ENCODE data around the gene RBMS1.

The RBMS1 gene

DNA sequence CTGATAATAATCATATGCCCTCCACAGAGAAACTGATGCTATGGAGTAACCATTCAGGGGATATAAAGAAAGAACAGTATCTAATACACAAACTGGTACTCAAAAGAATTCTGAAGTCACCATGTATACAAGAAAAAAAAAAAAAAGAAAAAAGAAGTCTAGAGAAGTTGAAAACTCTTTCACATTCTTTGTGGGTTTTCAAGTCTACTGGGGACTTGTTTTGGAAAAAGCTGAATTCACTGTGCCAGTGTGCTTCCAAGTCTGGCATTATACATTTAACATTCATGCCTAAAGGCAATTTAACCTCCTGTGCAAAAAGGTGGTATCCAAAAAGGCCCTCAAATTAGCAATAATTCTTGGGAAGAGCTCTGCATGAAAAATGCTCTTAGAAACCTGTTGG, 198.7 kb downstream of the RBMS1 start:
- no peak for DNase-seq

DNA sequence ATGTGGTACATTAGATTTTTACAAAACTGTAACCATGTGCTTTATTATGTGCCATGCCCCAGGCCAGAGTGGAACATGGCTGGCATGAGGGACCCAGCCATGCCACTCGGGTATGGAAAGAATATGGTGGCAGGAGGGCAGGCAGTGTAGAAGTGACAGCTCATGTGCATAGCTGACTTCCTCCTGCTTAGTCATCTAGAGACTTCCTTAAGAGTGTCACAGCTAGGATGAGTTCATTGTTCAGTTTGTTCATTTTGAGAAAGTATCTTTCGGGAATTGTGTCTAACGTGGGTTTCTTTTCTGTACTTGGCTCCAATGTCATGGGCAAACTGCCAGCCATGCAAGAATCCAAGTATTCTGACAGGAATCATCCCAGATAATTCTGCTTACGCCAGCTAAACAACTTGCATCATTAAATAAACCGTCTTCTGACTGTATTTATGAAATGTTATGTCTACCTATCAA, 199.2 kb downstream of the RBMS1 start:
- peak; percentile 18 for DNase-seq

DNA sequence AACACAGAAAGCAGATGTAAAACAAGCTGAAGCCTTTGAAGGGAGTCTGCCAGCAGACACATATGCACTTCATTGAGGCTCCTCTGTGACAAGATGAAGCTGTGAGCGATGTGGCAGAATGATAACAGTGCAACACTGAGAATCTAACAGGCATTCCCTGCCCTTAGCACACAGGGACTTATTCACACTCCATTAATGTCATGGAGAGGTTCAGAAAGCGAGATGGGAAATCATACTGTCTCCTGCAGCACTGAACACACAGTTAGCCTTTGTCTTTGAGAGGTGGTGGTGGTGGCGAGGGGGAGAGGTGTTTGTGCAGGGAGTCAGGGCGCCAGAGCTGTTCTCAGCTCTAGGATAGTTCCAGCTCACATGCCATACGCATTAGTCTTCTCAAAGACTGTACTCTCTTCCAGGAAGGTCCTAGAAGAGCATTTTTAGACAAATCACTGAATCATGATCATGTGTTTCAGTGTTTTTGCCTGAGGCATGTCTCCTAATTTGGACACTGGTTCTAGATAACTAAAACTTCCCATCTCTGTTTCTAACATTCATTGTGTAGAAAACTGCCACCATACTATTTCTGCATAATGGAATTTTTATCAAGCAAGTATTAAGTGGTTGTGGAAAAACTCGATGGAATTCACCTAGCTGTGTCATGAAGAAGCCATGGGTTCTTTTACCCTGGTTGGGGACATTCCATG, 200.1 kb downstream of the RBMS1 start:
- DNase-seq = no peak

DNA sequence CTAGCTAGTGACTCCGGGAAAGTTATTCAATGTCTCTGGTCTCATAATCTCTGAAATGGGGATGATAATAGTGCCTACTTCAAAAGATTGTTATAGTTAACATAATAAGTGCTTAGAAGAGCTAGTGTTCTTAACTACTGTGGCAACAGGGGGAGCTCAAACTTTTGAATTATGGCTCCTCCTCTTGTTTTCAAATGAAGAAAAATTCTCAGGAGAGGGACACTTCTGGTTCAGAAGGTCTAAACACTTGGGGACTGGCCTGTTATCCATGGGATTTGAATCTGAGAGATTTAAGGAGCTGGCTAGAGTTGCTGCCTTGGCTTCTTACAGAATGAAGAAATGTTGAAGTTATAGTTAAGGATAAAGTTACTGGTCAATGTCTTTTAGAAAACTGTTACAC, 201.4 kb downstream of the RBMS1 start:
- DNase-seq = no peak

DNA sequence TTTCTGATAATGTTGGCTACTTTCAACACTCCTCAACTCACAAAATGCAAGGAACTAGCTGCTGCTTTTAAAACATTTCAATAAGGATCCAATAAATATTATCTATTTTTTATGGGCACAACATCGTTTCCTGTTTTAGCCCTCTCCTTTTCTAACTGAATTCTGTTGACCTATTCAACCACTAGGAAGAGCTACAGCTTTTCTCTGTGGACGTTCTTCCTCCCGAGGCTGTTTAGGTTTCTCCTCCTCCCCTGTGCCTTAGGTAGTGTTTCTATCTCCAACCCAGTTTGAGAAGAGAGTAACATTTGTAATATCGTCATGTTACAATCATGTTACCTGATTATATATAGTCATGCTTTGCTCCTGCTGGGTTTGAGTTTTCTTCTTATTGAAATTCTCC, 202.2 kb downstream of the RBMS1 start:
- no peak for DNase-seq

DNA sequence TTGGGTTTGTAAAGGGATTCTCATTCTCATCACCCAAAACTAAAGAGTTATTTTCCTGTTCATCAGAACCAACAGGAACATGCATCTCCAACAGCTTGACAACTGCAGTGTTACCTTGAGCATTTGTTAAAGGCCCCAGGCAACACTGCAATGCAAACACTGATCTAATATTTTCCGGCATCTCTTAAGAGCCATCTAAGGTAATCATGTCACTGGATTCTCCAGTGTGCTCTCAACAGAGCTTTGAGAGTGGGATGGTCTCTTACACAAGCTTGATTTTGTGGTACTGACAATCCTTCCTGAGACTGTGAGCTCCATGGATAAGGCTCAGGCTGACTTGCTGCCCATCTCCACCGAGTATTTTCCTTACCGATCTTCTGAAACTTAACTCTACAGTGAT, 203.0 kb downstream of the RBMS1 start:
- no peak for DNase-seq

DNA sequence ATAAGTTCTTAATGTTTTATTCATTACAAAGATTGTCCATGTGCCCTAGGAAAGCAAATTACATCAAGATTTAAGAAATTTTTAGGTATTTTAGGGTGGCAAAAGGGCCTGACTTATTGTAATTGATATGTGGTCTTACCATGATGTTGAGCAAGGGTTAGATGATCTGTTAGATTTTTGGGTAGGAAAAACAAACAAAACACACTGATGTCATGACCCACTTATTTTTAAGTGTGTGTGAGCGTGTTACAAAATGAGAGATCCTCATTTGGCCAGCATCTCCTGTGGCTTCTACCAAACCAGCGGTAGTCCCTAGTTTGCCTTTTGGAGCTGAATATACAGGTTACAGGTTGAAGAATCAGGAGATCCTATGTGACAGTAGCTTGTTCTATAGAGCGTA, 203.8 kb downstream of the RBMS1 start:
- DNase-seq = no peak

DNA sequence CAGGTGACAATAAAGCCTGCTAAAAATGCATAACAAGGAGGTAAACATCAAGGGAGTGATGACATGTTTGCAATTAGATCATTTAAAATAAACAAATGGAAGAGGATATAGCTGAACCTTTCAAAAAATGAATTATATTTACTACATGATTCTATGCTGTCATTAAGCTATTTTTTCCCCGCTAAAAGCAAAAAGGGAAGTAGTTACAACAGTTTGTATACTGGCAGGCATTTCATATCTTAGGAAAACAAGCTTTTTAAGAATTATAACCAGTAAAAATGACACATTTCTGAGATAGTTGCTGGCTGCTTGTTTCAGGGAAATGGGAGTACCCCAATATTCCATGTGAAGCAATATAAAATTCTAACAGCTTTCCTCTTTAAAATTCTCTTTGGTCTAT, 204.5 kb downstream of the RBMS1 start:
- DNase-seq = no peak

DNA sequence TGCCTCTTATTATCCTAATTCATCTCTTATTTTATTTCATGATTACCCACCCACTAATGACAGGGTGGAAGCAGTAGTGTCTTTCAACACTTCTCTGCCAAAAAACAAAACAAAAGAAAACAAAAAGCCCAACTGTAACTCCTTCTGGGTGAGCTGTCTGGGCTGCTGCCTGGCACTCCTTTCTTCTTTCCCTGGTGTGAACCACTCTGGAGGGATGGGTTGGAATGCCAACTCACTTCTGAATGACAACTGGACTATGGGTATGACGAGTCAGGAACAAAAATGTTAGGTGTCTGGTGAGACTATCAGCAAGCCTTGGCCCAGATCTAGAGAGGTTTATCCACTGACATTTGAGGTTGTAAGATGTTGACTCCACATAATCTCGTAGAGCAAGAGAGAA, 205.3 kb downstream of the RBMS1 start:
- DNase-seq = no peak

DNA sequence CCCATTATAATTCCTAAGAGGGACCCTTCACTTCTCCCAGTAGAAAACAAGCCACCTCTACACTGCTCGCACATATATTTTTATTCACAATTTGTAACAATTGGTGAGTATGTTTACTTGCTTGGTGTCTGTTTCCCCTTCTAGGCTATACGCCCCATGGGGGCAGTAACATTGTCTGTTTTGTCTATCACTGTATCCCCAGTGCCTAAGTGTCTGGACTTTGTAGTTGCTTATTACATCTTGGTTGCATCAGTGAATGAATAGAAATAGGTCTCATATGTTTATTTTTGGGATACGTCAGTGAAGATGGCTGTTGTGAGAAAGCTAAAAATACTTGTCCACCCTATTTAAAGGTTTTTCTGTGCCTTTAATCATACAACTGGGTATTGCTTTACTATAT, 206.1 kb downstream of the RBMS1 start:
- DNase-seq = no peak

DNA sequence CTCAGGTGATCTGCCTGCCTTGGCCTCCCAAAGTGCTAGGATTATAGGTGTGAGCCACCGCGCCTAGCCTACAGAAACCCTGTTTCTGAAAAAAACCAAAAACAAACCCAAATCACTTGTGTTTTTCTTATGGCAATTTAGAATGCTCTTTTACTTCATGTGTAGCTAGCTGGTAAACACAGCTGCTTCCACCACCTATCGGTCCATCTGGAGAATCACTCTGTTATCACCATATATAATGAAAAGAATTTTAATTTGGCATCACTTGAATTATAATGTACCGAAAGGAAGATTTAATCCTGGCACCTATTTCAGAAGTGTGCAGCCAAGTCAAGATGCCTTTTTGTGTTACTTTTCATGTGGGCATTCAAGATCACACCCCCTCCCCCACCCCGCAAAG, 207.1 kb downstream of the RBMS1 start:
- DNase-seq = no peak

DNA sequence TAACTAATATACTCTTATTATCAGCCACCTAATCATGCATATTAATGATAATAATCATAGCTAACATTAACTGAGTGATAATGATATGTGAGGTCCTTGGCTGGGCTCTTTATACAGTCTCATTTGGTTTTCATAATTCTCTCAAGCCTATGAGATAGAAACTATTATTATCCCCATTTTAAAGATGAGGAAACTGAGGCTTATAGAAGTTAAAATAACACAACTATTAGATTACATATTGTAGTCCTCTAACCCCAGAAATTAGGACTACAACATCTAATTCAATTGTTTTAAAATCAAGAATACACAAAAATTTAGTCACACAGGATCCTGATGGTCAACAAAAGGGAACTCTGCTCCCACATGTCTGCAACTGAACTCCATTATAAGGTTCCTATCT, 209.9 kb downstream of the RBMS1 start:
- DNase-seq = no peak

DNA sequence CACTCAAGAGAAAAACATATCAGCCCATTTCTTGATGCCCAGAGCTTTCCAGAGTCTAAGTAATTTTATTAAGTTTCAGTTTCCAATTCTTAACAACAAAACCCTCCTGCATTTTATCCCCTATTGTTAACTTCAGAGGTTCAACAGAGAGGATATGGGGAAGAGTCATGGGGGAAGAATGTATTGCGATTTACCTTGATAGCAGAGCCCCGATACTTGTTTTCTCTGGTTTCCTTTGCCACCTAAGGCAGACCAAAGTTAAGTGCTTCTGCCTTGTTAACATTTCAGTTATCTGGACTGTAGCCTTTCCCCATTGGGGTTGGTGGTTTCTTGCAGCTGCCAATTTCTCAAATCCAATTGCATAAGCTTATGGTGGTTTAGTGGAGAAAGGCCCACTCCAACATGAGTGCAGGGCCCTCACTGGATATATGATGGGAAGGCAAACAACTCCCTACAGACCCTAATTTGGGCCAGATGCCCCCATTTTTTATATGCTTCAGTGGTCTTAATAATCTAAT, 211.5 kb downstream of the RBMS1 start:
- no peak for DNase-seq

DNA sequence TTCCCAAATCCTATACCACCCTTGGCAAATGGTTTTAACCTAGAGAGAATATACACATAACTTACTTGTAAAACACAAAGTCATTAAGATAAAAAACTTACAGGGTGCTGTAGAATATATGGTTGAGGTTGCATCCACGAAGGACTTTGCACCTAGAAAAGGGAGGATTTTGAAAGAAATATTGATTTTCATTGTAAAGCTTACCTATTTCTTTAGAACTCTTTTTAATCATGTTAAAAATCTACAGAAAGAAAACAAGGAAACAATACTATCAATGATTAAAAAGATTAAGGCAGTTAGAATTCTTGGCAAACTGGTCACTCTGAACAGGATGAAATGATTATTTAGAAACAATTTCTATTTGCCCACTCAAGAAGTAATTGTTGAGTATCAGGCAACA, 212.4 kb downstream of the RBMS1 start:
- DNase-seq = no peak

DNA sequence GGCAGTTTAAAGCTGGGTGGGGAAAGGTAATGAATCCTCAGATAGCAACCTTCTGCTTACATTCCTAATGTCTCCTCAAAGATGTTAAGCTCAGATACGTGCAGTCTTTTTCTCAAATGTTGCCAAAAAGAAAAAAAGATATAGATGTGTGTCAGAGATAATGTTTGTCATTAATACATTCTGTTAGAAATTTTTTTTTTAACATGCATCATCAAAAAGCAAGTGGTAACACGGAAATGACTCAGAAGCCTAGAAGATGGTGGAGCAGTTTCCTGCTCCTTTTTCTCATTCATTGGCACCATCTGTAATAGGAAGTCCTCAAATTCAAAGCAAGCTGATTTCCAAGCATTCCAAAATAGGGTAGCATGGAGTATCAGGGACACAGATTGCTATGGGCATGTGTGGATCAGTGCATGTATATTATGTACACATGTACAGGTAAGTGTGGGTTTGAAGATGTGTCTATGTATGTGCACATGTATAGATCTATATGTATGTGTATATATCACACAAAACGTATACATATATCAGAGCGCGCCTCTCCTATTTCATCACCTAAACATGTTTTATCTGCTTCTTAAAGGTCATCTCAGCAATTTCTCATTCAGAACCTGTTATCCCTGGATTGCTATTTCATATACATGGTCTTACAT, 213.7 kb downstream of the RBMS1 start:
- DNase-seq = no peak

DNA sequence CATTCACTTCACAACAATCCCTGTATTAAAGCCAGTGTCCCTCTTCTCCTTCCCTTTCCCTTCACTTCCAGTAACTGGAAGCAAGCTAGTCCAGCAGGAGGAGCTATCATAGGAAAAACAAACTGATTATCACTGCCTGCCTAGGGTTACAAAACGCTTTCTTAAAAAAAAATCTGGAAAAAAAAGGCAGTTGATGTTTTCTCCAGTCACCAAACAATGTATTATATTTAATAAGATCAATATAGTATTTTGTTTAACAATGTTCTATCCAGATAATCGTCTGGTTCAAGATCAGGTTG, 214.8 kb downstream of the RBMS1 start:
- no peak for DNase-seq

DNA sequence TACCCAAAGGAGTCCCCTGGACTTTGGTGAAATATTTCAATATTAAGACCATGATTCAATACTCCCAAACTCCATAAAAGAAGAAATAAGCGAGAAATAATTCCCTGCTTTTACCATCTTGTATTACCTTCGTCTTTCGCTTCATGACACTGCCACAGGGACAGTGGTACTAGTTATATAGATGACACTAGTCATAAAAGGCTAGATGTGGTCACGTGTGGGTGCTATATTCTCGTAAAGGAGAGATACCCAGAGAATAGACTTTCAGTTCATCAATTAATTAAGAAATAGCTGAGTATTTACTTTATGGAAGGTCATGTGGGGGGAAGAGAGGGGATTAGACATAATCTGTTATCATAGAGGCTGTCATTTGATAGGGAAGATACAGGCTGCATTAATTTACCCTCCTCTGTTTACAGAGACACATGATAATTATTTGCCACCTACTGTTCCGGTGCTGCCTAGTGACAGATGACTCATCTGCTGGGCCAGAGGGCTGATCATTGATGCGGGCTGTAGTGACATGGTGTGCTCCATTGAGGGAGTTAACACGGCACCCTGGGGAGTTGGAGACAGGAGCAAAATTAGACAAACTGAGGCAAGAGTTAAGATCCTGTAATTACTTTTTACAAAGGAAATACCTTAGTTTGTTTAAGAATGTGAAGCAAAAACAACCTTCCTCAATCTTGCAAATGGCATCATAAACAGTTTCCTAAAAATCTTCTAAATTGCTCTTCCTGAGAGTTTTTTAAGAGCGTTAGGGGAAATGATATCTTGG, 215.3 kb downstream of the RBMS1 start:
- no peak for DNase-seq

DNA sequence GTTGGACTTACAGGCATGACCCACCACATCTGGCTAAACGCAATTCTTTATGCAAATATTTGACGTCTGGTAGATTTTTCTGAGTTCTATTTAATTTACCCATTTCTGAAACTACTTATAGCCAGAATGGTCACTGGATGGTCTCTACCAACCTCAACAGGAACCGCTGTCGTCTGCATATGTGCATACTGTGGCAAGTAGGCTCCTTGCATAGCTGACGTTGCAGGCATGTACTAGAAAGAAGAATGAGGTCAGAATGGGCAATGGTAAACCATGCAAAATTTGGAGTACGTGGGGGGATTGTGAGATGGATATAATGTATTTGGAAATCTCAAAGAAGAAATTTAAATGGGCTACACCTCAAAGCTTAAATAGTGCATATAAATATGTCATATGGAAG, 216.5 kb downstream of the RBMS1 start:
- no peak for DNase-seq

DNA sequence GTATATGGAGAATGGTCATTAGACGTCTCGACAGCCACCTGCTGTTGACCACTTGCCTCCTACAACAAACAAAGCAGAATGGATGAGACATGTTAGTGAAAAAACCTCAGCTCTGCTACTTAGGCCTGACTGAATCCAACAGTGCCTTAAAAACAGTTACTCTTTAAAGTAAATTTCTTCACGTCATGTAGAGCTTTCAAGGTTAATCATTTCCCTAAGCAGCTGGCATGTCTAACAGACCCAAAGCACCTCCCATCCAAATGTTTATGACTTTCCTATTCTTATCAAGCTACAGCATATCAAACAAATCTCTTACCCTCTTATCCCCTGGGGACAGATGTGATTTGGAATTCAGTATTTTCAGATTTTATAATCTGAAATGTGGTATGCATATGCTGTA, 218.0 kb downstream of the RBMS1 start:
- DNase-seq = no peak

DNA sequence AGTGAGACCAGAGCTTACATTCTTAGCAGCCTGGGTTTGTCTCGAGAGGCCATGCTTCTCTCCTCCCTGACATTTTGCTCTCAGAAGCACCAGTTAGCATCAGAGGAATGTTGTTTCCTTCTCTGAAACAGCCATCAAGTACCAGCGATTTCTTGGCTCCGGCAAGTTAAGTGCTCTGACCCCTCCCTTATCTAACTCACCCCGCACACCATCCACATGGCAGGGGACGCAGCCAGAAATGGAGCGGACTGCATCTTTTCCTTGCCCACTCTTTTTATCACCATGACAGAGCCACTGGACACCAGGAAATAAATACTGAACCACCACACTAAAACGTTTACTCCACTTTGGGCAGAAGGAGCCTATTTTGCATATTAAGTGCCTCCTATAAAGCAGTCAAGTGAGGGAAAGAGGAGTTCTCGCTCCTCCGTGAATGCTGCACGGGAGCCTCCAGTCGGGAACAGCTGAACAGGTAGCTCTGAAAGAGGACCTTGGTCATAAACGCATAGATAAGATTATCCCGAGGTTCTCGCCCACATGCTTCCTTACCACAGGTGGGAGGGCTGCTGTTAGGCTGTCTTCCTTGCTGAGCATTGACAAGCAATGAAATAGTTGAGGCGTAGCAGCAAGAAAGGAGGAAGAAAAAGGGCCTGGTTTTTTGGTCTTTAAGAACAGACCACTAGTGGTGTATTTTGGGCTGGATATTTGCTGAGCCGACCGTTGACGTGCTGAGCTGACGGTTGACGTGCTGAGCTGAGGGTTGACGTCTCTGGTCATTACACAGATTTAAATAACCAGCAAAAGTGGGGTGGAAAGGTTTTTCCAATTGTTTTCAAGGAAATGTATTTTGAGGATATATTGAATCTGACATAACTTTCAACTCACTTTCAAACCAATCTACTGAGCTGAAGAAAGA, 222.2 kb downstream of the RBMS1 start:
- DNase-seq = no peak

DNA sequence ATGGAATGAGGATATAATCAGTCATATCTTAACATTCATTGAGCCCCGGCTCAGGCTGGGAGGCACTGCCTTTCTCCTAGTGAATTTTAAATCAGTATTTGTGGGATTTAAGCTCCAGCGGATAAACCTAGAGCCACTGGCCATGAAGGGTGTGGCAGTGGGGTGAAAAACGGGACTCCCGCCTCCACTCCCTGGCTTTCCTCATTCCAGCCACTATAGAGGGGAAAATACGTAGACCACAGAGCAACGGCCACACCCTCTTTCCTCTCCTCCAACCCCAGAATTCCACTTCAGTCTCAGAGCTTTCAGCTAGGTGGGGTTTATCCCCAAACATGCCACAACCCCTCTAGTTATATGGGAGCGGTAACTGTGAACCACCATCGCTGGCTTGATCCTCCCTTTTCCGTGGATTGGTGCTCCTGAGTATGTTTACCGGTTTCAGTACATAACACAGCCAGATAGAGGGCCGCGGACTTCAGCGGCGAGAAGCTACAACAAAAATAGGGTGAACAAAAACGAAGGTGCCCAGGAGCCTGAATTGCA, 223.0 kb downstream of the RBMS1 start:
- no peak for DNase-seq

DNA sequence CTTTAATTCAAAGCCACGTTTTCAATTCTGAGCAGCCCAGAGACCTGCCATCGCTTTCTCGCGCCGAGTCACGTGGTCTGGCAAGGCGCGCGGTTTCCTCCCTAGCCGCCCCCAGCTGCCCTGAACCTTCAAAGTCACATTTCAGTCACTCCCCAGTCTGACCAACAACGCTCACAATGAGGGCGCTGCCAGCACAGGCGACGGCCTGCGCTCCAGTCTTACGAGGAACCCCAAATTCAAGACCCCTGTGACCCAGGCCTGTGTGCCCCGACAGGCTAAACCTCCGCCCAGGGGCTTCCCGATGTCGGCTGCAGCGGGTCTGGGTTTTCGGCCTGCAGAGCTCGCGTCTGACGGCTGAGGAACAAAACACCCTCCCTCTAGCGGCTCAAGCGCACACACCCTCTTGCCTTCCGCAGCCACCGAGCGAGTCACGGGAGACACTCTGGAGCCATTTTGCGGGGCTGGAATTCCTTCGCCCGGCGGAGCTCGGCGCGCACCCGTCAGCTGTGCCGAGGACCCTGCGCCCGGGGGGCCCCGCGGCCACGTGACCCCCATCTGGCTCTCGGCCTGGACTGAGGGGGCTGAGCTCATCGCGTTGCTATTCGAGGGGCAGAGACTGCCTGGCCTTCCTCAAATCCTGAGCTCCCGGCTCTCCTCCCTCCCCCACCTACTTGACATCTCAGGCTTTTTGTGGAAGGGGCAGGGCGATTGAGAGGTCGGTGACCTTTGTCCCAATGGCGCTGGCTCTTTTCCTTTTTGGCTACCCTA, 223.6 kb downstream of the RBMS1 start:
- peak; percentile 59 for DNase-seq

Data from stimulated activated CD4-positive, alpha-beta T cell treated with anti-CD3 and anti-CD28 coated beads, Interleukin-12 subunit alpha, Interleukin-12 subunit beta, amount 100 ng/mL, for 4 hours (primary cell).